Esophagus muscularis mucosa (tissue), 4 donors: ENCODE measurements around the gene MCF2L2. TPM values are rescaled to one million over a fixed set of nuclear protein-coding genes. Genes with fewer than 3 reads are reported as not detected.

Experiments used
- DNase-seq: peaks from one replicate; pipeline ENCODE4 v3.0.0-alpha.2; 2017; ENCODE audit errors: extremely low spot score
- H3K27ac ChIP-seq, 4 donors: fragments of 200-600 bp; sonication (generic); replicated peaks in 1 of 4; 1 replicate in 3 of 4; 2 replicates in 1 of 4; pipeline ENCODE4 v1.5.1; 2016 to 2019; ENCODE audit warnings: mild to moderate bottlenecking in 1 of 4
- H3K27me3 ChIP-seq, 4 donors: fragments of 200-600 bp; sonication (generic); one replicate each; pipeline versions ENCODE4 v1.5.1 to v1.6.0; 2016 to 2019
- H3K36me3 ChIP-seq, 4 donors: fragments of 200-600 bp; sonication (generic); one replicate each; pipeline ENCODE4 v1.5.1; 2016 to 2019
- H3K4me1 ChIP-seq, 4 donors: fragments of 200-600 bp; sonication (generic); one replicate each; pipeline ENCODE4 v1.5.1; 2016 to 2019
- H3K4me3 ChIP-seq, 4 donors: fragments of 200-600 bp; sonication (generic); 1 replicate in 2 of 4; 2 replicates in 2 of 4; pipeline ENCODE4 v1.5.1; 2016 to 2019; ENCODE audit warnings: mild to moderate bottlenecking in 4 of 4, moderate library complexity in 1 of 4
- H3K9me3 ChIP-seq, 4 donors: fragments of 200-600 bp; sonication (generic); 1 replicate in 3 of 4; 2 replicates in 1 of 4; pipeline ENCODE4 v1.5.1; 2016 to 2019
- CTCF ChIP-seq, 3 experiments: fragments of 200-600 bp in 2 of 3; fragments of 450-650 bp in 1 of 3; sonication (generic) in 2 of 3; IDR thresholded peaks; one replicate each; pipeline ENCODE4 v1.5.1; 2017 to 2019; ENCODE audit warnings: antibody characterized with exemption in 3 of 3, mild to moderate bottlenecking in 2 of 3, moderate library complexity in 1 of 3
- EP300 ChIP-seq: sonication (generic); formaldehyde crosslinking; IDR thresholded peaks from one replicate; pipeline ENCODE4 v1.6.1; 2017; ENCODE audit warnings: antibody characterized with exemption
- POLR2A ChIP-seq: fragments of 450-650 bp; IDR thresholded peaks from one replicate; pipeline ENCODE4 v1.6.1; 2017; ENCODE audit warnings: antibody characterized with exemption, moderate library complexity, mild to moderate bottlenecking, low read depth
- POLR2AphosphoS5 ChIP-seq, 2 donors: sonication (generic); formaldehyde crosslinking; IDR thresholded peaks; one replicate each; pipeline ENCODE4 v1.6.1; 2017; ENCODE audit warnings: antibody characterized with exemption in 2 of 2
- WGBS: methylation state at CpG from one replicate; pipeline ENCODE4 v1.1.5; 2018; 5-methylcytosine and 5-hydroxymethylcytosine counted together
- intact Hi-C: fragments of 100-400 bp; cut with DNase I; formaldehyde crosslinking; loops from one replicate; pipeline ENCODE4 v1.15.1; 2023
- total RNA-seq, 4 donors: library from RNA; depleted of rRNA; stranded (reverse); fragments of >200 nt; gene quantifications; one replicate each; pipeline versions ENCODE4 v1.1.0 to v1.2.1, GENCODE V29; 2016

The MCF2L2 gene
- total RNA-seq, 4 donors from 2014 or later, result 0.99 to 3.3 (median 1.3) TPM

- no peak for DNase-seq
- Histone ChIP-seq H3K27me3 (no peaks in the 10 kb centered on the region), H3K4me1 (no peaks in the 10 kb centered on the region), H3K9me3 (no peaks in the 10 kb centered on the region), H3K36me3 (no peaks in the 10 kb centered on the region), H3K4me3 (no peak overlapping the region), H3K27ac (no peak overlapping the region)
- intact Hi-C loops, result no loop called here
- TF ChIP-seq POLR2AphosphoS5 (IDR thresholded peaks at IDR 0.05), result no peak
- TF ChIP-seq EP300, result no peak
- no peak for TF ChIP-seq POLR2A
- TF ChIP-seq CTCF (IDR thresholded peaks at IDR 0.05), result no peak
- 91% methylated on average over 8 of the region's 8 CpGs for WGBS
These were observed 95.9 kb downstream of the MCF2L2 start for GRCh38 chr3:183332487-183332886.

- H3K4me1 ChIP-seq, result no peaks in the 10 kb centered on the region
- DNase-seq, result no peak
- no peaks in the 10 kb centered on the region for H3K27me3 ChIP-seq
- no peak overlapping the region for H3K4me3 ChIP-seq
- TF ChIP-seq EP300, result no peak
- TF ChIP-seq CTCF (IDR thresholded peaks at IDR 0.05), result no peak
- no peak for TF ChIP-seq POLR2AphosphoS5 (IDR thresholded peaks at IDR 0.05)
- TF ChIP-seq POLR2A, result no peak
- no peaks in the 10 kb centered on the region for H3K9me3 ChIP-seq
- intact Hi-C loops, result no loop called here
- 78% methylated on average over 3 of the region's 3 CpGs for WGBS
- H3K36me3 ChIP-seq, result no peaks in the 10 kb centered on the region
- H3K27ac ChIP-seq, result no peak overlapping the region
These were observed 96.9 kb downstream of the MCF2L2 start for GRCh38 chr3:183331498-183331897.

- Histone ChIP-seq H3K27me3 (no peaks in the 10 kb centered on the region), H3K9me3 (no peaks in the 10 kb centered on the region), H3K4me3 (no peak overlapping the region), H3K4me1 (no peaks in the 10 kb centered on the region), H3K36me3 (no peaks in the 10 kb centered on the region), H3K27ac (no peak overlapping the region)
- intact Hi-C loops, result no loop called here
- DNase-seq, result no peak
- 86% methylated on average over 3 of the region's 3 CpGs for WGBS
- TF ChIP-seq EP300 (no peak), POLR2AphosphoS5 (IDR thresholded peaks at IDR 0.05) (no peak), POLR2A (no peak)
These were observed 97.5 kb downstream of the MCF2L2 start for GRCh38 chr3:183330881-183331280.

- Histone ChIP-seq H3K9me3 (no peaks in the 10 kb centered on the region), H3K36me3 (no peaks in the 10 kb centered on the region), H3K27ac (no peak overlapping the region), H3K27me3 (no peaks in the 10 kb centered on the region), H3K4me3 (no peak overlapping the region), H3K4me1 (no peaks in the 10 kb centered on the region)
- intact Hi-C loops, result no loop called here
- DNase-seq, result no peak
- TF ChIP-seq EP300 (no peak), POLR2A (no peak), CTCF (IDR thresholded peaks at IDR 0.05) (no peak), POLR2AphosphoS5 (IDR thresholded peaks at IDR 0.05) (no peak)
- WGBS, result 92% methylated on average over 1 of the region's 1 CpG
These were observed 98.9 kb downstream of the MCF2L2 start for GRCh38 chr3:183329543-183329942.

GRCh38 chr3:183328823-183329222 is 99.6 kb downstream of the MCF2L2 start:
- WGBS, result 56% methylated on average over 1 of the region's 1 CpG
- Histone ChIP-seq H3K9me3 (no peaks in the 10 kb centered on the region), H3K4me3 (no peak overlapping the region), H3K27me3 (no peaks in the 10 kb centered on the region), H3K36me3 (no peaks in the 10 kb centered on the region), H3K4me1 (no peaks in the 10 kb centered on the region), H3K27ac (no peak overlapping the region)
- DNase-seq, result no peak
- intact Hi-C loops, result no loop called here
- TF ChIP-seq POLR2A, result no peak
- no peak for TF ChIP-seq CTCF (IDR thresholded peaks at IDR 0.05)
- TF ChIP-seq EP300, result no peak
- TF ChIP-seq POLR2AphosphoS5 (IDR thresholded peaks at IDR 0.05), result no peak
